Liver (tissue), 3 donors: Measurements from ENCODE around the gene MMP13.

Source experiments
- EGR1 ChIP-seq, 2 donors: IDR thresholded peaks; 2 replicates each; pipeline ENCODE4 v1.6.1; 2016 to 2018; ENCODE audit warnings: antibody characterized with exemption in 2 of 2, low read depth in 2 of 2
- HNF4G ChIP-seq: IDR thresholded peaks from 2 replicates; pipeline ENCODE4 v1.6.1; 2016; ENCODE audit warnings: antibody characterized with exemption
- JUND ChIP-seq, 2 donors: IDR thresholded peaks; 2 replicates each; pipeline ENCODE4 v1.6.1; 2016; ENCODE audit warnings: antibody characterized with exemption in 2 of 2
- NR2F2 ChIP-seq: IDR thresholded peaks from 2 replicates; pipeline ENCODE4 v1.6.1; 2016; ENCODE audit warnings: antibody characterized with exemption
- RAD21 ChIP-seq, 2 donors: IDR thresholded peaks; 2 replicates each; pipeline ENCODE4 v1.6.1; 2016; ENCODE audit warnings: antibody characterized with exemption in 2 of 2, mild to moderate bottlenecking in 2 of 2
- SP1 ChIP-seq: IDR thresholded peaks from 2 replicates; pipeline ENCODE4 v1.6.1; 2018; ENCODE audit warnings: antibody characterized with exemption, mild to moderate bottlenecking
- TAF1 ChIP-seq: conservative IDR thresholded peaks from 2 replicates; pipeline ENCODE4 v1.6.1; 2016; ENCODE audit warnings: antibody characterized with exemption, mild to moderate bottlenecking
- YY1 ChIP-seq: IDR thresholded peaks from 2 replicates; pipeline ENCODE4 v1.6.1; 2016; ENCODE audit warnings: antibody characterized with exemption, mild to moderate bottlenecking
- TF ChIP-seq, protein P1 (sequence below): fragments of 150-350 bp; IDR thresholded peaks from 2 replicates; pipeline ENCODE4 v1.5.1; 2017; ENCODE audit warnings: improper control_type of control experiment, low read depth, low read length; ENCODE audit not compliant: missing input control
- TF ChIP-seq, protein P2 (sequence below): IDR thresholded peaks from 2 replicates; pipeline ENCODE4 v1.6.1; 2016; ENCODE audit warnings: antibody characterized with exemption
- TF ChIP-seq, protein P3 (sequence below): IDR thresholded peaks from 2 replicates; pipeline ENCODE4 v1.6.1; 2016; ENCODE audit warnings: antibody characterized with exemption
- TF ChIP-seq, protein P4 (sequence below): IDR thresholded peaks from 2 replicates; pipeline ENCODE4 v1.6.1; 2016; ENCODE audit warnings: antibody characterized with exemption, mild to moderate bottlenecking
- donor health status: healthy.
- donor health status: healthy.

DNA sequence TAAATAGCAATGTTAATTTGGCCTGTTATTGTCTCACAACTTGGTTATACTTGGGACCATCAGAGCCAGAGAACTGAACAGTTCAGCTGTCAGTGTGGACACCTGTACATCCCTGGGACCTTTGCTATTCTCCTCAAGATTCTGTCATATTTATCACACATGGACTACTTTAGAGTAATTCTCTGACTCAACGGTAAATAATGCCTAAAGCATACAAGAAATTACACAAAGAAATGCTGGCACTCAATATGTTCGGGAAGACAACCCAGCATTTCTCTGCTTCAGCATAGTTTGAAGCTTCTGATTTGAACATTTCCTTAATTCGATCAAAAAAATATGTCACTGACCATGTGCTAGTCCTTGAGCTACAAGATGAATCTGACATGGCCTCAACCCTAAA is 34.6 kb upstream of the MMP13 start:
- TF ChIP-seq HNF4G (no peak), JUND (IDR thresholded peaks at IDR 0.05) (no peak), RAD21 (IDR thresholded peaks at IDR 0.05) (no peak), TAF1 (no peak), EGR1 (IDR thresholded peaks at IDR 0.05; ENCODE audit: low read depth in 2 of 2) (no peak), SP1 (no peak), YY1 (no peak), NR2F2 (no peak)
- TF ChIP-seq, protein P1, sequence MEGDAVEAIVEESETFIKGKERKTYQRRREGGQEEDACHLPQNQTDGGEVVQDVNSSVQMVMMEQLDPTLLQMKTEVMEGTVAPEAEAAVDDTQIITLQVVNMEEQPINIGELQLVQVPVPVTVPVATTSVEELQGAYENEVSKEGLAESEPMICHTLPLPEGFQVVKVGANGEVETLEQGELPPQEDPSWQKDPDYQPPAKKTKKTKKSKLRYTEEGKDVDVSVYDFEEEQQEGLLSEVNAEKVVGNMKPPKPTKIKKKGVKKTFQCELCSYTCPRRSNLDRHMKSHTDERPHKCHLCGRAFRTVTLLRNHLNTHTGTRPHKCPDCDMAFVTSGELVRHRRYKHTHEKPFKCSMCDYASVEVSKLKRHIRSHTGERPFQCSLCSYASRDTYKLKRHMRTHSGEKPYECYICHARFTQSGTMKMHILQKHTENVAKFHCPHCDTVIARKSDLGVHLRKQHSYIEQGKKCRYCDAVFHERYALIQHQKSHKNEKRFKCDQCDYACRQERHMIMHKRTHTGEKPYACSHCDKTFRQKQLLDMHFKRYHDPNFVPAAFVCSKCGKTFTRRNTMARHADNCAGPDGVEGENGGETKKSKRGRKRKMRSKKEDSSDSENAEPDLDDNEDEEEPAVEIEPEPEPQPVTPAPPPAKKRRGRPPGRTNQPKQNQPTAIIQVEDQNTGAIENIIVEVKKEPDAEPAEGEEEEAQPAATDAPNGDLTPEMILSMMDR: no peak
- TF ChIP-seq, protein P2, sequence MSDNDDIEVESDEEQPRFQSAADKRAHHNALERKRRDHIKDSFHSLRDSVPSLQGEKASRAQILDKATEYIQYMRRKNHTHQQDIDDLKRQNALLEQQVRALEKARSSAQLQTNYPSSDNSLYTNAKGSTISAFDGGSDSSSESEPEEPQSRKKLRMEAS: no peak
- TF ChIP-seq, protein P3, sequence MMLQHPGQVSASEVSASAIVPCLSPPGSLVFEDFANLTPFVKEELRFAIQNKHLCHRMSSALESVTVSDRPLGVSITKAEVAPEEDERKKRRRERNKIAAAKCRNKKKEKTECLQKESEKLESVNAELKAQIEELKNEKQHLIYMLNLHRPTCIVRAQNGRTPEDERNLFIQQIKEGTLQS: no peak
- TF ChIP-seq, protein P4, sequence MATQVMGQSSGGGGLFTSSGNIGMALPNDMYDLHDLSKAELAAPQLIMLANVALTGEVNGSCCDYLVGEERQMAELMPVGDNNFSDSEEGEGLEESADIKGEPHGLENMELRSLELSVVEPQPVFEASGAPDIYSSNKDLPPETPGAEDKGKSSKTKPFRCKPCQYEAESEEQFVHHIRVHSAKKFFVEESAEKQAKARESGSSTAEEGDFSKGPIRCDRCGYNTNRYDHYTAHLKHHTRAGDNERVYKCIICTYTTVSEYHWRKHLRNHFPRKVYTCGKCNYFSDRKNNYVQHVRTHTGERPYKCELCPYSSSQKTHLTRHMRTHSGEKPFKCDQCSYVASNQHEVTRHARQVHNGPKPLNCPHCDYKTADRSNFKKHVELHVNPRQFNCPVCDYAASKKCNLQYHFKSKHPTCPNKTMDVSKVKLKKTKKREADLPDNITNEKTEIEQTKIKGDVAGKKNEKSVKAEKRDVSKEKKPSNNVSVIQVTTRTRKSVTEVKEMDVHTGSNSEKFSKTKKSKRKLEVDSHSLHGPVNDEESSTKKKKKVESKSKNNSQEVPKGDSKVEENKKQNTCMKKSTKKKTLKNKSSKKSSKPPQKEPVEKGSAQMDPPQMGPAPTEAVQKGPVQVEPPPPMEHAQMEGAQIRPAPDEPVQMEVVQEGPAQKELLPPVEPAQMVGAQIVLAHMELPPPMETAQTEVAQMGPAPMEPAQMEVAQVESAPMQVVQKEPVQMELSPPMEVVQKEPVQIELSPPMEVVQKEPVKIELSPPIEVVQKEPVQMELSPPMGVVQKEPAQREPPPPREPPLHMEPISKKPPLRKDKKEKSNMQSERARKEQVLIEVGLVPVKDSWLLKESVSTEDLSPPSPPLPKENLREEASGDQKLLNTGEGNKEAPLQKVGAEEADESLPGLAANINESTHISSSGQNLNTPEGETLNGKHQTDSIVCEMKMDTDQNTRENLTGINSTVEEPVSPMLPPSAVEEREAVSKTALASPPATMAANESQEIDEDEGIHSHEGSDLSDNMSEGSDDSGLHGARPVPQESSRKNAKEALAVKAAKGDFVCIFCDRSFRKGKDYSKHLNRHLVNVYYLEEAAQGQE: no peak
